ENCODE measurements around the gene FBXW9. TPM values are rescaled to one million over a fixed set of nuclear protein-coding genes. Genes with fewer than 3 reads are reported as not detected.

The FBXW9 gene
- total RNA-seq, 2 experiments from 2014 or later, result 11.0 to 11.5 TPM

DNA sequence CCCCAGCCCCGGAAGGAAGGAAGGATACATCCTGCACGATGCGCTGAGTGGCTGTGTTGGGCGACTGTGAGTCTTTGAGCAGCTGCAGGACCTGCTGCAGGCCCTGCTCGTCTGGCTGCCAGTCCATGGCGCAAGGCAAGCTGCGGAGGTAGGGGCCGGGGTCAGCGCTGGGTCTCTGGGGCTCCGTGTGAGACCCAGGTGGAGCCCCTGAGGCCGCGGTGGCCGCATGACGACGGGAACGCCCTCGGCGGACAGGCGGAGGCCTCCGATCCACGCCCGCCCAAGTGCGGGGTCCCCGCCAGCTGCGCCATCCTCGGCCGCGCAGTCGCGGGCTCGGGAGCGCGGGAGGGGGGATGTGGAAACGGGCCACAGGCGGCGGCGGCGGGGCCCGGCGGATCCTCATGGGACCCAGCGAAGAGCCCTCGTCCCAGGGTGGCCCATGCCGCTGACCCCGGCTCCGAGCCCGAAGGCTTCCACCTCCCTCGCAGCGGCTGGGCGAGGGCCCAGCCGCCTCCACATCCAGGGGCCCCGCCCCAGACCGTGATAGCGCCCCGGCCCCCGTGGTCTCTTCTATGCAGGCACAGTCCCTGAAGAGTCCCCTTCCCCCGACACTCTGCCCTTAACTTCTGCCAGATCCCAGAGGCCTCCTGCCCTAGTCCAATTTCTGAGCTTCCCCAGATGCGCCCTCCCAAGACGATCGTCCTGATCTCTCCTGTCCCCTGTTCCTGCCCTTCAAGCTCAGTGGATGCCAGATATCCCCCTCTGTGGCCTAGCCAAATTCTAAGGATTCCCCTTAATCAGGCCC is 24.6 kb upstream of the FBXW9 start:
- Histone ChIP-seq H3K4me1 (ENCODE audit: insufficient read depth, low read length, poor library complexity, severe bottlenecking) (peaks cover 12% of the 10 kb centered on the region), H3K36me3 (ENCODE audit: insufficient read depth, low read length) (peaks cover 60% of the 10 kb centered on the region), H3K4me2 (ENCODE audit: low read length) (peak overlapping the region; percentile 97), H2AFZ (ENCODE audit: low read length) (no peak overlapping the region), H3K27ac (ENCODE audit: low read depth, low read length, poor library complexity, severe bottlenecking) (peak overlapping the region; percentile 74), H3K9me2 (ENCODE audit: insufficient read depth, low read length) (no peaks in the 10 kb centered on the region), H4K20me1 (ENCODE audit: insufficient read depth, low read length) (peaks cover 13% of the 10 kb centered on the region; the same call in 1 of the 2 replicates), H3K4me3 (ENCODE audit: low read depth, low read length, poor library complexity, severe bottlenecking) (peak overlapping the region; percentile 82), H3K9me3 (ENCODE audit: low read length) (no peaks in the 10 kb centered on the region), H3K79me2 (ENCODE audit: insufficient read depth, low read depth, low read length) (peaks cover 72% of the 10 kb centered on the region)
- DNase-seq (ENCODE audit: low spot score), result peak; percentile 37
- intact Hi-C loops (cut with micrococcal nuclease; ENCODE audit: unreplicated experiment), result loop anchor here (5.0 kb wide), 1 partner anchor 71 kb away; the partner anchor contains the start of gene JUNB
- ChIA-PET CTCF (ENCODE audit: unreplicated experiment) (interaction anchor here (0.6 kb wide), 1 partner anchor 13 kb away, joined by 3 read pairs; no protein-coding TSS in a partner anchor), POLR2A (interaction anchor here (0.6 to 3.6 kb wide), 3 partner anchors 12 to 34 kb away, joined by 3 to 32 read pairs (median 3); partner anchors contain the start of gene TRIR)
- TF ChIP-seq, protein P1, sequence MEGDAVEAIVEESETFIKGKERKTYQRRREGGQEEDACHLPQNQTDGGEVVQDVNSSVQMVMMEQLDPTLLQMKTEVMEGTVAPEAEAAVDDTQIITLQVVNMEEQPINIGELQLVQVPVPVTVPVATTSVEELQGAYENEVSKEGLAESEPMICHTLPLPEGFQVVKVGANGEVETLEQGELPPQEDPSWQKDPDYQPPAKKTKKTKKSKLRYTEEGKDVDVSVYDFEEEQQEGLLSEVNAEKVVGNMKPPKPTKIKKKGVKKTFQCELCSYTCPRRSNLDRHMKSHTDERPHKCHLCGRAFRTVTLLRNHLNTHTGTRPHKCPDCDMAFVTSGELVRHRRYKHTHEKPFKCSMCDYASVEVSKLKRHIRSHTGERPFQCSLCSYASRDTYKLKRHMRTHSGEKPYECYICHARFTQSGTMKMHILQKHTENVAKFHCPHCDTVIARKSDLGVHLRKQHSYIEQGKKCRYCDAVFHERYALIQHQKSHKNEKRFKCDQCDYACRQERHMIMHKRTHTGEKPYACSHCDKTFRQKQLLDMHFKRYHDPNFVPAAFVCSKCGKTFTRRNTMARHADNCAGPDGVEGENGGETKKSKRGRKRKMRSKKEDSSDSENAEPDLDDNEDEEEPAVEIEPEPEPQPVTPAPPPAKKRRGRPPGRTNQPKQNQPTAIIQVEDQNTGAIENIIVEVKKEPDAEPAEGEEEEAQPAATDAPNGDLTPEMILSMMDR (conservative IDR thresholded peaks at IDR 0.05; ENCODE audit: low read length), result no peak
- TF ChIP-seq EZH2phosphoT487 (IDR thresholded peaks at IDR 0.05; ENCODE audit: borderline replicate concordance, low read depth, low read length), result no peak
- no TSS peak for BruUV-seq (replicated peaks)

DNA sequence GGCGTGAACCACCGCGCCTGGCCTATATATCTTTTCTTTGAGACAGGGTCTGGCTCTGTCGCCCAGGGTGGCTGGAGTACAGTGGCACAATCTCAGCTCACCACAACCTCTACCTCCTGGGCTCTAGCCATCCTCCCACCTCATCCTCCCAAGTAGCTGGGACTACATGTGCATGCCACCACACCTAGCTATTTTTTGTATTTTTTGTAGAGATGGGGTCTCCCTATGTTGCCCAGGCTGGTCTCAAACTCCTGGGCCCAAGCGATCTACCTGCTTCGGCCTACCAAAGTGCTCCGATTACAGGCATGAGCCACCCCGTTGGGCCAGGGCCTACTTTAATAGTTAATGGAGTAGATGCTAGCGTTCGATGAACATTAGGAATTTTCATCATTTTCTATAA is 23.9 kb upstream of the FBXW9 start:
- CTCF ChIA-PET (ENCODE audit: unreplicated experiment), result interaction anchor here (0.6 kb wide), 1 partner anchor 14 kb away, joined by 3 read pairs; no protein-coding TSS in a partner anchor
- peaks cover 72% of the 10 kb centered on the region for H3K79me2 ChIP-seq (ENCODE audit: insufficient read depth, low read depth, low read length)
- H3K9me3 ChIP-seq (ENCODE audit: low read length), result no peaks in the 10 kb centered on the region
- H3K9me2 ChIP-seq (ENCODE audit: insufficient read depth, low read length), result no peaks in the 10 kb centered on the region
- BruUV-seq (replicated peaks), result no TSS peak
- no peak for DNase-seq (ENCODE audit: low spot score)
- no peak for TF ChIP-seq EZH2phosphoT487 (IDR thresholded peaks at IDR 0.05; ENCODE audit: borderline replicate concordance, low read depth, low read length)
- TF ChIP-seq, protein P1 (conservative IDR thresholded peaks at IDR 0.05; ENCODE audit: low read length), result no peak
- intact Hi-C loops (cut with micrococcal nuclease; ENCODE audit: unreplicated experiment), result loop anchor here (5.0 kb wide), 1 partner anchor 72 kb away; the partner anchor contains the start of gene JUNB
- H3K4me1 ChIP-seq (ENCODE audit: insufficient read depth, low read length, poor library complexity, severe bottlenecking), result peaks cover 12% of the 10 kb centered on the region
- H2AFZ ChIP-seq (ENCODE audit: low read length), result no peak overlapping the region
- H4K20me1 ChIP-seq (ENCODE audit: insufficient read depth, low read length), result peaks cover 13% of the 10 kb centered on the region; the same call in 1 of the 2 replicates
- H3K27ac ChIP-seq (ENCODE audit: low read depth, low read length, poor library complexity, severe bottlenecking), result no peak overlapping the region
- H3K4me2 ChIP-seq (ENCODE audit: low read length), result peak overlapping the region; percentile 97
- peaks cover 68% of the 10 kb centered on the region for H3K36me3 ChIP-seq (ENCODE audit: insufficient read depth, low read length)
- POLR2A ChIA-PET, result interaction anchor here (0.6 to 1.1 kb wide), 2 partner anchors 13 to 33 kb away, joined by 3 read pairs; no protein-coding TSS in a partner anchor
- H3K4me3 ChIP-seq (ENCODE audit: low read depth, low read length, poor library complexity, severe bottlenecking), result peak overlapping the region; percentile 82

Data from OCI-LY7 (cell line).